ENCODE results near the gene PSMG2.
"Not testable (repeated sequence)": the region's sequence is repeated elsewhere in the genome, so short reads cannot be mapped to it uniquely, and the experiment has no call there.

PSMG2 gene

GRCh38 chr18:12754511-12754910 is 51.7 kb downstream of the PSMG2 start:
- no peak for DNase-seq (ENCODE audit: low read depth, low spot score)
- no peak overlapping the region for H3K4me3 ChIP-seq (ENCODE audit: low read length)

DNA sequence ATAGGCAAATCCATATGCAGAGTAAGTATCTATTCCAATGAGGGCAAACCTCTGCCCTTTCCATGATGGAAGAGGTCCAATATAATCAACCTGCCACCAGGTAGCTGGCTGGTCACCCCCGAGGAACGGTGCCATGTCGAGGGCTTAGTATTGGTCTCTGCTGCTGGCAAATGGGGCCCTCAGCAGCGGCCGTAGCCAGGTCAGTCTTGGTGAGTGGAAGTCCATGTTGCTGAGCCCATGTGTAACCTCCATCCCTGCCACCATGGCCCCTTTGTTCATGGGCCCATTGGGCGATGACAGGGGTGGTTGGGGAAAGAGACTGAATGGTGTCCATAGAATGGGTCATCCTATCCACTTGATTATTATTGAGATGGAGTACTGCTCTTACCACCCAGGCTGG is 52.8 kb downstream of the PSMG2 start:
- DNase-seq (ENCODE audit: low read depth, low spot score); H3K4me3 ChIP-seq (ENCODE audit: low read length): not testable (repeated sequence)

DNA sequence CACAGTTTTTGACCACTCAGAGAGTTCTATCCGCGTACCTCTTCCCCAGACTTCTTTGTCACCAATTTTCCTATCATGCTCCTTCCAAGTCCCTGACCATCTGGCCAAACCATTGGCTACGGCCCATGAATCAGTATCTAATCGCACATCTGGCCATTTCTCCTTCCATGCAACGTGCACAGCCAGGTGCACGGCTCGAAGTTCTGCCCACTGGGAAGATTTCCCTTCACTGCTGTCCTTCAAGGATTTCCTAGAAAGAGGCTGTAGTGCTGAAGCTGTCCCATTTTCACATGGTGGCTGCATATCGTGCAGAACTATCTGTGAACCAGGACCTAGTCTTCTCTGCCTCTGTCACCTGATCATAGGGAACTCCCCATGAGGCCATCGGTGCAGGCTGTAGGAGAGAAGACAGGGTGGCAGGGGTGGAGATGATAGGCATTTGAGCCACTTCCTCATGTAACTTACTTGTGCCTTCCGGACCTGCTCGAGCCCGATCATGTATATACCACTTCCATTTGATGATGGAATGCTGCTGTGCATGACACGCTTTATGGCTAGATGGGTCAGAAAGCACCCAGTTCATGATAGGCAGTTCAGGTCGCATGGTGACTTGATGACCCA is 53.9 kb downstream of the PSMG2 start:
- not testable (repeated sequence) for DNase-seq (ENCODE audit: low read depth, low spot score)

DNA sequence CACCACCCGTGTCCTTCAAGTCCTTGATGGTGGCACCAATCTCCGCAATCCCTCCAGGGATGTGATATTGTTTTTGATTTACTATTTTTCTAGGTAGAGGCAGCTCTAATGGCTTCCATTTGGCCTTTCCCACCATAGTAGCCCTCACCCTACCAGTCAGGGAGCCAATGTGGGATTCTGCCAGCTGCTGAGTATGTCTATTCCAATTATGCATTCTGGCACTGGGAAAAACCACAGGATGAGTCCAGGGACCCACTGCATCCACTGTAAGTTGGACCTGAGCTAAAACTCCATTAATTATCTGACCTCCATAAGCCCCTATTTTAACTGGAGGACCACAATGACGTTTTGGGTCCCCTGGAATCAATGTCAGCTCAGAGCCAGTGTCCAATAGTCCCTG is 55.7 kb downstream of the PSMG2 start:
- not testable (repeated sequence) for H3K4me3 ChIP-seq (ENCODE audit: low read length); DNase-seq (ENCODE audit: low read depth, low spot score)

More for the DNA sequence above, 53.9 kb downstream of the PSMG2 start:
- not testable (repeated sequence) for H3K4me3 ChIP-seq (ENCODE audit: low read length)

DNA sequence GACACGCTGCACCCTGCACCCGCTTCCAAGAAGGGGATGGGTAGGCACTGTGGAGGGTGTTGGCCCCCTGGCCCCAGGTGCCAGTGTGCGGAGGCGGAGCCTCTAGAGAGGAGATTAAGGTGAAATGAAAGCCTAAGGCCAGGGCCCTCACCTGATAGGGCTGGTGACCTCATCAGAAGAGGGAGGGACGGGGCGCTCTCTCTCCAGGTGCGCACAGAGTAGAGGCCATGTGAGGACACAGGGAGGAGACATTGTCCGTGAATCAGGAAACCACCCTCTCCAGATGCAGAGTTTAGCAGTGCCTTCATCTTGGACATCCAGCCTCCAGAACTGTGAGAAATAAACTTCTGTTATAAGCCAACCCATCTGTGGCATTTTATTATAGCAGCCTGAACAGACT is 62.3 kb downstream of the PSMG2 start:
- DNase-seq (ENCODE audit: low read depth, low spot score): no peak
- H3K4me3 ChIP-seq (ENCODE audit: low read length): no peak overlapping the region

- no peak for DNase-seq (ENCODE audit: low read depth, low spot score)
- no peak overlapping the region for H3K4me3 ChIP-seq (ENCODE audit: low read length)
Observed at GRCh38 chr18:12765586-12765985, 62.7 kb downstream of the PSMG2 start.

DNA sequence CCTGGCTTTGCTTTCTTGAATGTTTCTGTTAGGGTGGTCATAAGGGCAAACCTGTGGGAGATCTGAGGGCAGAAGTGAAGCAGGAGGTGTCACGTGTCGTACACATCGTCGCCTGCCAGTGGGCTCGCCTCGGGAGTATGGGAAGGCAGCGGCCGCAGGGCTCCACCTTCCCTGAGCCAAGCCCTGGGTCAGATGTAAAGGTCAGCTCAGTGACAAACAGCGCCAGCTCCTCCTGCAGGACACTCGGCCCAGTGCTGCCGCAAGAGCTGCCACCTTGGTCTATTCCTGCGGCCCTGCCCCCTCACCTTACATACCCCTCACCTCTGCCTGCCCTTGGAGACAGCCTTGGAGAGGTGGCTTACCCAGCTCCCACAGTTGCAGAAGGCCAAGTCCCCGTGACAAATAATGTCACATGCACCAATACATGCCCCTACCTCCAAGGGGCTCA is 64.2 kb downstream of the PSMG2 start:
- no peak for DNase-seq (ENCODE audit: low read depth, low spot score)
- no peak overlapping the region for H3K4me3 ChIP-seq (ENCODE audit: low read length)

DNA sequence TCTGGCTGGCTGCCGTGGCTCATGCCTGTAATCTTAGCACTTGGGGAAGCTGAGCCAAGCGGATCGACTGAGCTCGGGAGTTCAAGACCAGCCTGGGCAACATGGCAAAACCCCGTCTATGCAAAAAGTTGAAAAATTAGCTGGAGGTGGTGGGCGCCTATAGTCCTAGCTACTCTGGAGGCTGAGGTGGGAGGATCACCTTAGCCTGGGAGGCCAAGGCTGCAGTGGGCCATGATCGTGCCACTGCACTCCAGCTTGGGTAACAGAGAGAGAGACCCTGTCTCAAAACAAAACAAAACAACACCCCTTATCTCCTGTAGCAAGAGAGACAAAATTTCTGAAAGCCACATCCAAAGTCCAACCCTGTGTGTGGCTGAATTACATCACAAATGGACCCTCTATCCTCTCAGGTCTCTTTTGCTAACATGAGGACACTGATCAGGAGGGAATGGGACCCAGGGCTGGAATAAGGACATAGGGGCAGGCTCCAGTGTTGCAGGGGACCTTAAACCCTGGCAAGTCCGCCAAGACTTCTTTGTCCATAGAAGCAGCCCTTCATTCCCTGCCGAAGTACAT is 64.8 kb downstream of the PSMG2 start:
- no peak for DNase-seq (ENCODE audit: low read depth, low spot score)
- no peak overlapping the region for H3K4me3 ChIP-seq (ENCODE audit: low read length)

- no peak for DNase-seq (ENCODE audit: low read depth, low spot score)
- no peak overlapping the region for H3K4me3 ChIP-seq (ENCODE audit: low read length)
Observed at GRCh38 chr18:12768625-12769024, 65.8 kb downstream of the PSMG2 start.

DNA sequence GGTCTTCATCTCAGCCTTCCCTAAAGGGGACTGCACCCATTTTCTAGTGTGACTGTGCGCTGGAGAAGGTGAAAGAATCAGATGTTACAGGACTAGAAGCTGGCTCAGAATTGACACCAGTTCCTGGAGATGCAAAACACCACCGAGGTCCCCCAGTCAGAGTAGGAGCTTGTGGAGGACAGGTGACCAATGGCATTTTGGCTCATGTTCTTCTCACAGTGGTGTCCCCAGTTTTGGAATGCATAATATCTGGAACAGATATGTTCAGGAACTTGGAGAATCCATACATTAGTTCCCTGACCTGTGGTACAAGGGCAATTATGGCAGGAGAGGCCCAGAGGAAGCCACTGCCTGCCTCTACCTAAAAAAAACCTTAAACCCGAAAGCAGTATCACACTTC is 66.3 kb downstream of the PSMG2 start:
- DNase-seq (ENCODE audit: low read depth, low spot score): no peak
- H3K4me3 ChIP-seq (ENCODE audit: low read length): no peak overlapping the region

DNA sequence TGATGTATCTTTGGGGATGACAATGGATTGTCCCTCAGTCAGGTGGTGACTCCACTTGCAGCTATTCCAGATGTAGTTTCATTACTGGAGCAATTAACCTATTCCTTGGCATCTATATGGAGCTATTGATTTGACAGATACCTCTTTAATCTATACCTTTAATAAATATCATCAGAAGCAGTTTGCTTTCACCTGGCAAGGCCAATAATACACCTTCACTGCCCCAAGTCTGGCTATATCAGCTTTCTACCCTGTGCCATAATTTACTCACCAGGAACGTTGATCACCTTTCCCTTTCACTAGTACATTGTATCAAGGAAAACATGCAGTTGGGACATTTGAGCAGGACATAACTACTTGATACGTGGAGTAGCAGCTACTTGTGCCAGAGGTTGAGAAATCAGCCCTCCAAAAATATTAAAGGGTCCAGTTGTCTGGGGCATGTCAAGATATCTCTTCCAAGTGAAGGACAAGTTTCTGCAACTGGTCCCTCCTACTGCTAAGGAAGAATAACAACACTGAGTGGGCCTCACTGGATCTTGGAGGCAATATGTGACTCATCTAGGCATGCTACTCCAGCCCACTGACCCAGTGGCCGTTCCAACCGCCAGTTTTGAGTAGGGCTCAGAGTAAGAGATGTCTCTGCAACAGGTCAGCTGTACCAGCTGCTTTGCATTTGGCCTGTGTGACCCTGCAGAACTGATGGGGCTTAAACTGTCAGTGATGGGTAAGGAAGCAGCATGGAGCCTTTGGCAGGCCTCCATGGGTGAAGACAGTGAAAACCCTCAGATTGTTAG is 67.0 kb downstream of the PSMG2 start:
- DNase-seq (ENCODE audit: low read depth, low spot score): no peak

GRCh38 chr18:12770469-12771219 is 67.8 kb downstream of the PSMG2 start:
- H3K4me3 ChIP-seq (ENCODE audit: low read length): no peak overlapping the region
- no peak for DNase-seq (ENCODE audit: low read depth, low spot score)

More for the DNA sequence above, 67.0 kb downstream of the PSMG2 start:
- H3K4me3 ChIP-seq (ENCODE audit: low read length): no peak overlapping the region

- DNase-seq (ENCODE audit: low read depth, low spot score): no peak
Observed at GRCh38 chr18:12772111-12772510, 69.3 kb downstream of the PSMG2 start.

GRCh38 chr18:12773369-12773768 is 70.5 kb downstream of the PSMG2 start:
- DNase-seq (ENCODE audit: low read depth, low spot score): no peak
- no peak overlapping the region; the same call in 1 of the 2 replicates for H3K4me3 ChIP-seq (ENCODE audit: low read length)

More at GRCh38 chr18:12772111-12772510, 69.3 kb downstream of the PSMG2 start:
- no peak overlapping the region for H3K4me3 ChIP-seq (ENCODE audit: low read length)

DNA sequence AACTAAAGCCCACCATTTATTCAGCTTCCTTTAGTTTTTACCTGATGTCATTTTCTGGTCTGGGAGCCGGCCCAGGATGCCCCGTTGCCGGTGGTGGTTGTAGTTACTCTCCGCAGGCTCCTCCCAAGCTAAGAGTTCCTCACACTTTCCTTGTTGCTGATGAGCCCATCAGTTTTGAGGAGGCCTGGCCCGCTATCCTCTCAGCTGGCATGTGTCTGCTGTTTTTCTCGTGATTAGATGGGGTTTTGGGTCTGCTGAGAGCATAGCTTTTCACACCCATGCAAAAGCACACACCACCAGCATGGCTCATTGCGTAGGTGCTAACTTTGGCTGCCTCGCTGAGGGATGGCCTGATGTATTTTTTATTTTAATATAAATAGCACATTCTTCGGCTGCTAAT is 72.1 kb downstream of the PSMG2 start:
- DNase-seq (ENCODE audit: low read depth, low spot score): no peak
- peak overlapping the region; percentile 72 for H3K4me3 ChIP-seq (ENCODE audit: low read length)
